IPS DF 19.7 (cell line): Measurements from ENCODE around the gene RNF212.
"Not testable (repeated sequence)": the region's sequence is repeated elsewhere in the genome, so short reads cannot be mapped to it uniquely, and the experiment has no call there.

Experiments used
- DNase-seq: peaks from one replicate; pipeline ENCODE4 v3.0.0-alpha.2; 2013; ENCODE audit warnings: low read depth, low spot score

The RNF212 gene

DNA sequence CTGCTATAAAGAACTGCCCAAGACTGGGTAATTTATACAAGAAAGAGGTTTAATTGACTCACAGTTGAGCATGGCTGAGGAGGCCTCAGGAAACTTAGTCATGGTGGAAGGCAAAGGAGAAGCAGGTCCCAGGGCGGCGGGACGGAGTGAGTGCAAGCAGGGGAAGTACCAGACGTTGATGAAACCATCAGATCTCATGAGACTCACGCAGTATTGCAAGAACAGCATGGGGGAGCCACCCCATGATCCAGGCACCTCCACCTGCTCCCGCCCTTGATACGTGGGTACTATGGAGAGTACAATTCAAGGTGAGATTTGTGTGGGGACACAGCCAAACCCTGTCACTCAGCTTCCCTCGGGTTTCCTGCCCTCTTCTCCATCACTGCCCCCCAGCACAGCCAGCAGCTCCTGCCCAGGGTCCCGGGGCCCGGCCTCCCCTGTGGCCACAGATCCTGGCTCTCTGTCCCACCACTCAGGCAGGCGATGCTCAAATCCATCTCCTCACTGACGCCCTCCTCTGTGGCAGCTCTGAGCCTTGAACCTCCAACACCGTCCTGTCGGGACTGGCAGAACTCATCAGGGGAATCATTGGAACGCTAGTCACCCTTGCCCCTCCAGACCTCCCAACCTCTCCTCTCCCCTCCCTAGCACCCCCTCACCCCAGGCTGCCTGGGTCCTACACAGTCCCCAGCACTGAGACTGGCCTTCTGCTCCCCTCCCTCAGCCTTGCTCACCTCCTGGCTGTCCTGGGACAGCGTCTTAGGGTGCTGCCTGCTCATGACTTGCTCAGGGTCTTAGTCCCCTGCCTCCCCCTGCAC is 64.4 kb downstream of the RNF212 start:
- DNase-seq = no peak

DNA sequence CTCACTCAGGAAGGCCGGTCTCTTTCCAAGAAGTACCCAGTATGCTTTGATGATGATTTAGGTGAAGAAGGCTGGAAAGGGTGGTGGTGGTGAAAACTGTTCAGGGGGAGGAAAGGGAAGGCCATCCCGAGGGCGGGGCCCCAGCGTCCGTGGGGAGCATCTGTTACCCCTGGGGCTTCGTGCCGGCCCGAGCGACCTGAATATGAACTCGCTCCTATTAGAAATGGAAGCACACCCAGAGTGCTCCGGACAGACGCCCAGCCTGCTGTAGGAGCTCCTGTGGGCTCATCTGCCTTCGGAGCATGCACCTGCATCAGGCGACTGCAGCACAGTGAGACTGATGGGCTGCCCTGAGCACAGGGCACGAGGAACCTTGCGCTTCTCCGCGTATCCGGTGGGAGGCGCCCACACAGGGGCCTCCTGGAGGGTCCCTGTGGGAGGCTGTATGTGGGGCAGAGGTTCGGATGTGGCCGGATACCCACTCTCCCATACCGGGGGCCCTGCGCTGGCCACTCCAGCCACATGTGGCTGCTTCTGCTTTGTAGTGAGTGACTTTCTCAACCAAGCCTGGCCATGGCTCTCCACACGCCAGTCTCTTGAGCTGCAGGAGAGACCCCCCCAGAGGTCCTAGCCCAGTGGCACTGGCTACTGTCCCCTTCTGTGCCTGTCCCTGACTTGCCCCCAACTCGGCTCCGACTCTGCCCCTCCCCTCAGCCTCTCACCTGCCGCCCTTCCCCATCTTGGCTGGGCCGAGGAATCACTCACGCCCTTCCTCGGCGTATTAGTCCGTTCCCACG is 65.2 kb downstream of the RNF212 start:
- DNase-seq = no peak

DNA sequence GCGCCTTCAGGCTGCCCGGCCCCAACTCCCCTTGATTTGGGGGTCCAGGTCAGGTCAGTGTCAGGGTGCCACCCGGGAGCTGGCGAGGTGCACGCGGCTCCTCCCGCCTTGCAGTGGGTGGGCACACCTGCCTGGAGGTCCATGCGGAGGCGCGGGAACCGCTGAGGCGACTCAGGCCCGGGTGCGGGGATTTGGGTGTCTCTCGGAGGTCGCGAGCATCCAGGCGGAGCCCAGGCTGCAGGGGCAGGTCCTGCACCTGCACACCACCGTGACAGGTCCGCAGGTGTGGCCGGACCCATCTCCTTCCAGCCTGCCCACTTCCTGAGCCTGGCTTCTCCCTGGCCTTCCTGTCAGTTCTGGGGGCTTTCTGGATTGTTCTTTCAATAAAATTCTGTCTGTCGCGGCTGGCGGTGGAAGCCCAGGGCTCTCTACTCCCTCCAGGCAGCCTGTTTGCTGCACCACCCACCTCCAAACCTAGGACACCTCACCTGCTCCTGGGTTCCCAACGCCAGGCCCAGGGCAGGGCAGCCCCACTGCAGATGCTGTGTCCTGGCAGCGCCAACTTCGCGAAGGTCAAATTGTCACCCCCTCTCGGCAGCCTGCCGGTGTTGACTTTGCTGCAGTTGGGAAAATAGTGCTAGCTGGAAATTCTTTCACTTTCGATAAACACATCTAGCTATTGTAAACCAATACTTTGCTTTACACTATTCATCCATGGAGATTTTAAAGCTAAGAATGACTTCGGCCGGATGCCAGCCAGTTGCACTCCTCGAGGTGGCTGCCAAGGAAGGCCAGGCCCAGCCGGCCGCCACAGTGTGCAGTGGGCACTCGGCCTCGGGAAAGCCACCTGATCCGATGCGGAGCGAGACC is 66.0 kb downstream of the RNF212 start:
- DNase-seq = no peak

DNA sequence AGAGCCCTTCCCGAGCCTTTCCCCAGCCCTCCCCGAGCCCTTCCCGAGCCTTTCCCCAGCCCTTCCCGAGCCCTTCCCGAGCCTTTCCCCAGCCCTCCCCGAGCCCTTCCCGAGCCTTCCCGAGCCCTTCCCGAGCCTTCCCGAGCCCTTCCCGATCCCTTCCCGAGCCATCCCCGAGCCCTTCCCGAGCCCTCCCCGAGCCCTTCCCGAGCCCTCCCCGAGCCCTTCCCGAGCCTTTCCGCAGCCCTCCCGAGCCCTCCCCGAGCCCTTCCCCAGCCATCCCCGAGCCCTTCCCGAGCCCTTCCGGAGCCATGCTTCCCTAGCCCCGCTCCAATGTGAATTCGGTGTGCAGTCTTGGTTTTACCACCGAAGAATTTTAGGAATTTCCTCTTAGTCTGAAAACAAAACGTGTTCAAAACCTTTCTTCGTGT is 66.8 kb downstream of the RNF212 start:
- not testable (repeated sequence) for DNase-seq

DNA sequence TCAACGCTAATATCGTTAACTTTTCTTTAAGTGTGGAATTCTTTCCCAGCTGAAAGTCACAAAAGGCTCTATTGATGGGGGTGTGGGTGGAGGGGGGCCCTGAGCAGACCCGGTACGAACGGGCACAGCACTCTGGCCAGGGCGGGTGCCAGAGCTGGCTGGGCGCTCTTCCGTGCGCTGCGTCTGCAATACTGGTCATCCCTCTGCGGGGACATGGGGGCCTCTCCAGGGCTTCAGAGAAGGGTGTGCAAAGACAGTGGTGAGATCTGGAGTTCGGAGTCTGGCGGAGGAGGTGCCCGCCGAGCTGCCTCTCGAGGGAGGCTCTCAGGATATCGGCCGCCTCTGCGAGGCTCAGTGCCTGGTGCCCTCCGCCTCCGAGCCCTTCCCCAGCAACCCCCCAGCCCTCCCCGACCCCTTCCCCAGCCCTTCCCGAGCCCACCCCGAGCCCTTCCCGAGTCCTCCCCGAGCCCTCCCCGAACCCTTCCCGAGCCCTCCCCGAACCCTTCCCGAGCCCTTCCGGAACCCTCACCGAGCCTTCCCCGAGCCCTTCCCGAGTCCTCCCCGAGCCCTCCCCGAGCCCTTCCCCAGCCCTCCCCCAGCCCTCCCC is 67.7 kb downstream of the RNF212 start:
- DNase-seq = no peak

DNA sequence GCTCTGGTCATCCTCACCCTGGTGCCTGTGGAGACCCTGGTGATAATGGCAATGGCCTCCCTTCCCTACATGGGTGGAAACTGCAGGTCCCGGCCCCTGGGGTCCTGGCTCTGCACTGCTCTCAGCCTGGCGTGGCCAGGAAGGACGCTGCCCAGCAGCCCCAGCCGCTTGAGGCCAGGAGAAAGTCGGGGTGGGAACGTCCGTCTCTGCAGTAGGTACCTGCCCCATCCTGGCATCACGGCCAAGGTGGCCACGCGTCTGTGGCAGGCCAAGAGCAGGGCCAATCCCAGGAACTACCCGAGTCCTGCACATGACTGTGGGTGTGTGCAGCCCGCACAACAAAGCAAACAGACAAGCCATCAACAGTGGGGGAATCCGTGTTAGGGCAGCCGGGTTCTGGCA is 68.2 kb downstream of the RNF212 start:
- no peak for DNase-seq

DNA sequence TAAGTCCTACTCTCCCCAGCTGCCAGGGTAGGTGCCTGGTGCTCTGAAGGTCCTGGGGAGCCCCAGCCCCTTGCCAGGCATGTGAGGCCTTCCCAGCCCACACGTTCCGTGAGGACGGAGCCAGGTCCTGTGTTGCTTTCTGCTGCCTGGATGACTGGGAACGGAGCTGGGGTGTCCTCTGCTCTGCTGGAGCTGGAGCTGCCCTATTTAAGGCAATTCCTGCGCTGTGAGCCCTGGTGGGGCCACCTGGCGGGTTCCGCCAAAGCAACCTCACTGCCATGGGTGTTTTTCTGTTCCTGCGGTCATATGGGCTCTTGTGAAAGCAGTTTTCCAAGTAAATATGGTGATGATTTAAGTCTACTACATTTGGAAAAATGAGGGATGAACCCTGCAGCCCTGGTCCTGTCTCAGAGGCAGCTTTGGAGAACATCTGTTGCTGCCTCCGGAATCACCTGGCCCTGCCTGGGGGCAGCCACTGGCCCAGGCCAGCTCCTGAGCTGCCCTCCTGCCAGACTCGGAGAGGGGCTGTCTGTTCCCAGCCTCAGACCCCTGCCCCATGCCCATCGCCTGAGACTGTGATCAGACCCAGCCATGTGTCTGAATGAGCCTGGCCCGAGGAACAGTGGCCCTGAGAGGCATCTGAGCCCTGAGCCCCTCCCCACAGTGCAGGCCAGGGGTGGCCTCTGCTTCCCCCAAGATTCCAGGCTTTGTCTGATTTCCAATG is 68.7 kb downstream of the RNF212 start:
- no peak for DNase-seq

DNA sequence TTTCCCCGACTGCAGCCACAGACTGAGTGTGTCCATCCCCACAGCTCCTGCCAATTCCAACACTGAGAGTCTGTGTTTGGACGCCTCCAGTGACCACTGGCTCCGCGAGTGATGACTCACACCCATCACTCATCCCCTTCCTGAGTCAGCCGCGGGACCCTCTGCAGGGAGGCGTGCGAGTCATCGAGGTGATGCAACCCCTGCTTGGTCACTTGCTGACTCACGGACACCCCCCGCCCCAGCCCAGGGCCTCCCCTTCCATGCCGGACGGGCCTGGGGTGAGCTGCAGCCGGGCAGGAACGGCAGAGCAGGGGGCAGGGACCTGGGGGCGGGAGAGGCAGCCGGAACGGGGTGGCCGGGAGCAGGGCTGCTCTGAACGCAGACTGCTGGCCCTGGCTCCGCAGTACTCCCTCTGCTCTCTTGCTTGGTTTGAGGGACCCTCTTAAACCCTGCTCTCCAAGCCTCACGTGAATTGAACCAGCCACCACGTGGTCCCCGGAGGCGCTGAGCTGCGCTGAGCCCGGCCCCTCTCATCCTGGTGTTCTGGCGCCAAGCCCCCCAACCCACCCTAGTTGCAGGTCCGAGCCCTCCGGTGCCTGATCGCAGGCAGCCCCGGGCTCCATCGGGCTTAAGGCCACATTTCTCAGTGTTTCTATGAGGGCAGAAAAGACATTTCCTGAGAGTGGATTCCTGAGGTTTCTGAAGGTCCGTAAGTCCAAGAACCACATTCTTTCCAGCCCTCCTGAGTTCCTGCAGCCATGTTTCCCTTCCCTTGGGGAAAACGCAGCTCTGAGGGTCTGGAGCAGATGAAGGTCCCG is 69.5 kb downstream of the RNF212 start:
- no peak for DNase-seq

DNA sequence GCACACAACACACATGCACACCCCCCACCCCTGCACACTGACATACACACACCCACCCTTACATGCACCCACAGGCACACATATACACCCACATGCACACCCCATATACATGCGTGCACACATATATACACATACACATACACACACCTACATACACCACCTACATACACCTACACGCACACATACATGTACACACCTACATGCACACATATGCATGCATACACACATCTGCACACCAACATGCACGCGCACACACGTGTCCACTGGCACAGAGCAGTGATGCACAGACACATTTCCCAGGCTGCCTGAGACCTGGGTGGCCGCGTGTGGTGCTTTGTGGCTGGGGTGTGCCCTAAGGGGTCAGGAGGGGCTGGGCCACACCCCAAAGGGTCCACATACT is 70.2 kb downstream of the RNF212 start:
- DNase-seq = no peak

DNA sequence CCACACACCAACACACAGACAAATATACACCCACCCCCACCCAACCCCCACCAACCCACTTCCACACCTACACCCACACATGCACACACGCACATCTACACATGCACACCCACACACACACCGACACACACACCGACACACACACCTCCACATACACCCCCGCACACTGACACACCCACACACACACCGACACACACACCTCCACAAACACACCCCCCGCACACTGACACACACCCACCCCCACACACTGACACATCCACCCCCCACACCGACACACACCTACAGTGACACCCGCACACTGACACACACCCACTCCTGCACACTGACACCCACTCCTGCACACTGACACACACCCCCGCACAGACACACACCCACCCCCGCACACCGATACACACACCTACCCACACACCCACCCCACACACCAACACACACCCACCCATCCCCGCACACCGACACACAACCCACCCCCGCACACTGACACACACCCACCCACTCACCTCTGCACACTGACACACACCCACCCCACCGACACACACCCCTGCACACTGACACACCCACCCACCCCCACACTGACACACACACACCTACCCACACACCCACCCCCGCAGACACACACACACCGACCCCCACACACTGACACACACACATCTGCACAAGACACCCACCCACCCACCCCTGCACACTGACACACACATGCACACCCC is 70.9 kb downstream of the RNF212 start:
- DNase-seq = no peak

DNA sequence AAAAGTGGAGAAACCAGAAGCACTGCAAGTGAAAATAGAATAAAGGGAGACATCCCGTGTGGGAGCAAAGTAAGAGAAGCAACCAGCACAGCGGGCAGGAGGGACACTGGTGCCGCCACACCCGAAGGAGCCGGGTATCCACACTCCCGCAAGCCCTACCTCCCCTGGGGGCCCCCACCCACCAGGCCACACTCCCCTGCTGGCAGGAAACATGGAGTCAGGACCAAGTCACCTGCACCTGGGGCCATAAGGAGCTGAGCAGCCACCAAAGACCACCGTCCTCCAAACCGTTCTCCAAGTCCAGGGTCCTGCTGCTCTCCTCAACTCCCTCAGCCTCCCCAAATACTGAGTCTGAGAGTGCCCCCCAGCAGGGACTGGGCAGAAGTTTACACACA is 71.4 kb downstream of the RNF212 start:
- DNase-seq = no peak

DNA sequence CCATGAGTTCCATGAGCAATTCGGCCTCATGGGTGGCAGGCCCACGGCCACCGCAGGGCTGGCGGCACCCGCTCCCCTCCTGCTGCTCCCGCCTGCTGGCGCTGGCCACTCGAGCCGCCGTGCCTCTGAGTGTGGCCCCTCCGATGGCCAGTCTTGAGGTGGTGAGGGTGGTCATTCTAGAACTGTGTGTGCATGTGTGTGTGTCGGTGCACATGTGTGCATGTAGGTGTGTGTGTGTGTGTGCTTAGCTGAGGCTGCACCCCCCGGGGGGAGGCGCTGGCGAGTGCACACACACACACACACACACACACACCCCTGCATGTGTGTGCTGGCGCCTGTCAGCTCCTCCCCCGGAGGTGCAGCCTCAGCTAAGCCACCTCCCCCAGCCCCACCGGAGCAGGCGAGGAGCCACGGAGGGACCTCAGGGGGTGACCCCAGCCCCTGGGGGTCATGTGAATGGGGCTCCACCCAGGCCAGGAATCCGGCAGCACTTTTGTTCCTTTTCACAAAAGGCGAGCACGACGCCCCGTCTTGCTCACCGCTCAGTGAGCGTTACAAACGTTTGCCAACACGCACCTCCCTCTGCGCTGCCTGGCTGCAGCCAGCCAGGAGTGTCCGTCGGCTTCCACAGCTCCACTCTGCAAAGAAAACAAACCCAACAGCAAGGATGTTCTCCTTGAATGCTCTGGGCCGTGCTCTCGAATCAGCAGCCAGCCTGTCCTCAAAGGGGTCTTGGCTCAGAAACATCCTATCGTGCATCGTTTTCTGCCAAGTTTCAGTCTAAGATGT is 72.0 kb downstream of the RNF212 start:
- DNase-seq = no peak

DNA sequence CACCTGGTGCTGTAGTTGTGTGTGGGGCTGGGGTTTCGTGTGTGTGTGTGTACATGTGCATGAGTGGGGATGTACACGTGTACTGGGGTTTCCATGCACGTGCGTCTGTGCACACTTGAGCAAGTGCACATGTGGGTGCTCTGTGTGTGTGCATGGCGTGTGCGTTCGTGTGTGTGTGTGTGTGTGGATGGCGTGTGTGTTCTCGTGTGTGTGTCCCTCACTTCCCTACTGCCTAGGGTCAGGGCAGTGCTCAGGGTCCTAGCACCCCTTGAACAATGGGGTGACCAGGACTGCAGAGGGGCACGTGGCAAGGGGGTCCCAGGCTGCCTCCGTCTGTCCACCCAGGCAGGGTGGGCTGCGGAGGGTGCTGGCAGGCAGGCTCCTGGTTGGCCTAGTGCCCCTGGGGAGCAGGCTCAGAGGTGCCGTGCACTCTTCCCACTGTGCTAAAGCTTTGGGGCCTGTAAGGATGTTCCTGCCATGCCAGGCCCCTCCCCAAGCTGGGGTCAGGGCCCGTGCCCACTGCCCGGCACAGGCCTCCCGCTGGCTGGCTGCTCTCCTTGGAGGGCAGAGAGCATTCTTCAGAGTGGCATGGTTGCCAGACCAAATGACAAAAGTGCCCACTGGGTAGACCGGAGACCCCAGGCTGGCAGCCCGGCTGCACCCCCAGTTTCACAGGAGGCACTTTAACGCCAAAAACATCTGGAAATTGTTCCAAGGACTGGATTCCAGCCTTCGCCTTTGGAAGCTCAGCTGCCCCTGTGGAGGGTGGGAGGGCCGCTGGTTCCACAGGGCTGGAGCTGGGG is 72.8 kb downstream of the RNF212 start:
- DNase-seq = no peak

DNA sequence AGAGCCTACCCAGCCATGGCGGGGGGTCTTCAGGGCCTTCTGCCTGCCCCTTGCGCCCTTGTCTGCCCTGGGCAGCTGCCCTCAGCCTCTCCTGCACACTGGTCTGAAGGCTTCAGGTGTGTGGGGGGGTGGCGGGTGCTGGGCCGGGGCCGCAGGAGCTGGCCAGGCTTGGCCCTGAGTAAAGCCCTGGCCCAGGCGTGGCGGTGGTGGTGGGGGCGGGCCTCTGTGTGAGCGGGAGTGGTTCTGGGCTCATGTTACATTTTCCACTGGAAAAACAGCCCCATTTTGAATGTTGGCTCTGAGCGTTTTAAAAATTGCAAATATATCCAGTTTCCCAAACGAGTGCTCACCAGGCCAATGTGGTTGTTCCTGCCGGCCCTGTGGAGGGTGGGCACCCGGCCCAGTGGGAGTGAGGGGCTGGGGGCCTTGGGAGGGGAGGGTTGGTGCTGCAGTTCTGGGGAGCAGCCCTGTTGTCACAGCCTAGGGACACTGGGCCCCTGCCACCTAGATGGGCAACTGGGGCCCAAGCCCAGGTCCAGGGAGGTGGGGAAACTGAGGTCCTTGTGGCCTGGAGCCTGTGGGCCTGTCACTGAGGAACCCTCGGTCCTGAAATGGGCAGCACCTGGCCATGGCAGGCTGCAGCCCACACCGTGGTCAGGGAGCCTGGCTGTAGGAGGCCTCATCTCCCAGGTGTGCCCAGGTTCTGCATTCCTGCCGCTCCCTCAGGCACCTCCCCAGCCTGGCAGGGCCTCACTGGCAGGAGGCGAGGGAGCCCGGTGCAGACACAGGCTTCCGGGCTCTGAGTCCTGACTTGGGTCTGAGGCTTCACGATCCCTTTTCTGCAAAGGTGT is 73.6 kb downstream of the RNF212 start:
- no peak for DNase-seq

DNA sequence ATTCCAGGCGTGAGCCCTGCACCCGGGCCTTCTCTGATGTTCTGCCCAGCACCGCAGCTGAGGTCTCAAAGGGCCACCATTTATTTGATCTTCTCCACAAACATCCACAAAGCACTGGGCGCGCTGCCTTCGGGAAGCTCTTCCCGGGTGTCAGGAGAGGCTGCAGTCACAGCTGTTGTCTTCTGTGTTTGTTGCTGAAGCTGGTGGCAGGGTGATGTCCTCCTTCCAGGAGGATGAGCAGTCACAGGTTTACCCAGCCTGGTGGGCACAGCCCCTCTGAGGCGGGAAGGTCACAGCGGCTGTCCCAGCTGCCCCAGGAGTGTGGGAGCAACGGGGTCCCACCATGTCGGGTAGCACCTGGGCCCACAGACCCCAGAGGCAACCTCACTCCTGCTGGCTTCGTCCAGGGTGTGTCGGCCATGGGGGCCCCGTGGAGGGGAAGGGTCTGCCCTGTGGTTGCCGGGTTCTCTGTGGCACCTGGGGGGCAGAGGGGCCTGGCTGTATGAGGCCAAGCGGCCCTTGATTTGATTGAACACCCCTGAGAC is 74.3 kb downstream of the RNF212 start:
- no peak for DNase-seq

DNA sequence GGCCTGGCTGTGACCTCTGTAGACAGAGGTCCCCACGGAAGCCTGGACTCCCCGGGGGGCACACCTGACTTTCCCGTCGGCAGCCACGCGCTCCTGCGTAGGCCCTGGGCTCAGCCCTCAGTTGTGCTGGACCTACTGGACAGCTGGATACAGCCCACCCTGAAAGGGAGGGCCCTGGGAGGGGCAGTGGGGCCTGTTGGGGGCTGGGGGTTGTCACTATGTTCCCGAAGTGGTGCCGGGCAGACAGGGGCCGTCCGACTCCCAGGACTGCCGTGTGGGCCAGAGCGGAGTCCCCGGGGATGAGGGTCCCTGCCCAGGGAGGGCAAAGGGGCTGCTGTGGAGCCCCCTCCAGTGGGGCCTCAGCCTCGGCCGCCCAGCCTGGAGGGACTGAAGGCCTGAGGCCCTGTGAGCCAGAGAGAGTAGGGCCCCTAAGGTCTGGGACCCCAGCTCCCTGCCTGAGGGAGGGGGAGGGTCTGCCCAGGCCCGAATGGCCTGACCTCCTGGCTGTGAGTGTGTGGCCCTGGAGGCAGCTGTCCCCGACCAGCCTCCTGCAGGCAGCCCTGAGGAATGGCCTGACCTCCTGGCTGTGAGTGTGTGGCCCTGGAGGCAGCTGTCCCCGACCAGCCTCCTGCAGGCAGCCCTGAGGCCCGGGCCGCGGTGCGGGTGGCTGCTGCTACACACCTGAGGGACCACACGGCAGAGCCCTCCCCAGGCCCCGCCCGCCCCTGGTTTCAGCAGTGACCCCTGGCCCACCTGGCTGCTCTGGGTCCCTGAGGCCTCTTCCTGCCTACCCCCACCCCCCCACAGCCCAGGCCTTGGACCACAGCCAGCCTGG is 76.2 kb downstream of the RNF212 start:
- no peak for DNase-seq
